ENCODE results near the gene MAPK10. TPM values are rescaled to one million over a fixed set of nuclear protein-coding genes. Genes with fewer than 3 reads are reported as not detected.

MAPK10 gene
- total RNA-seq = 10 to 100 TPM in 1 of 3 donors, 1 to 10 TPM in 2; 4.2 to 19.2 (median 4.9) TPM
- long read RNA-seq, donor 1, full-length matches to known transcripts = 8 of 13 reads
- long read RNA-seq, donor 1, partial matches to known transcripts = 1 of 13 reads
- long read RNA-seq, donor 1, other reads (novel, unspliced or antisense) = 4 of 13 reads
- long read RNA-seq, donor 2 = 0 reads

GRCh38 chr4:86359944-86360478 is at the start of gene MAPK10:
Gene MAPK10, minus strand, starts transcription at chr4:86360053.
- peak; percentile 86 for ATAC-seq
- no peaks in the 10 kb centered on the region for H3K9me3 ChIP-seq
- H3K4me3 ChIP-seq = no peak within 1 kb of the TSS
- intact Hi-C loops (cut with DNase I, micrococcal nuclease) = no loop called here
- DNase-seq = peak in 2 of 3 donors; percentile 27 to 41
- no peak for TF ChIP-seq CTCF (IDR thresholded peaks at IDR 0.05)
- no peaks in the 10 kb centered on the region for H3K36me3 ChIP-seq (ENCODE audit: low read depth)
- no peaks in the 10 kb centered on the region for H3K4me1 ChIP-seq (ENCODE audit: low read depth)

GRCh38 chr4:86403575-86403974 is 43.7 kb upstream of the MAPK10 start:
- no peak for ATAC-seq
- H3K9me3 ChIP-seq = peaks cover 5% of the 10 kb centered on the region
- no peaks in the 10 kb centered on the region for H3K4me1 ChIP-seq (ENCODE audit: low read depth)
- DNase-seq = no peak
- no peaks in the 10 kb centered on the region for H3K36me3 ChIP-seq (ENCODE audit: low read depth)
- H3K4me3 ChIP-seq = no peak overlapping the region
- intact Hi-C loops (cut with DNase I, micrococcal nuclease) = no loop called here
- TF ChIP-seq CTCF (IDR thresholded peaks at IDR 0.05) = no peak

GRCh38 chr4:86401826-86402225 is 42.0 kb upstream of the MAPK10 start:
- ATAC-seq = no peak
- intact Hi-C loops (cut with DNase I, micrococcal nuclease) = no loop called here
- no peaks in the 10 kb centered on the region for H3K4me1 ChIP-seq (ENCODE audit: low read depth)
- DNase-seq = no peak
- no peak for TF ChIP-seq CTCF (IDR thresholded peaks at IDR 0.05)
- H3K4me3 ChIP-seq = no peak overlapping the region
- H3K9me3 ChIP-seq = no peaks in the 10 kb centered on the region
- H3K36me3 ChIP-seq (ENCODE audit: low read depth) = no peaks in the 10 kb centered on the region

GRCh38 chr4:86400216-86400615 is 40.4 kb upstream of the MAPK10 start:
- no peak for DNase-seq
- ATAC-seq = no peak
- Histone ChIP-seq H3K36me3 (ENCODE audit: low read depth) (no peaks in the 10 kb centered on the region), H3K4me3 (no peak overlapping the region), H3K9me3 (no peaks in the 10 kb centered on the region), H3K4me1 (ENCODE audit: low read depth) (no peaks in the 10 kb centered on the region)
- intact Hi-C loops (cut with DNase I, micrococcal nuclease) = no loop called here
- TF ChIP-seq CTCF (IDR thresholded peaks at IDR 0.05) = no peak

- ATAC-seq (no peak), DNase-seq (no peak)
- Histone ChIP-seq H3K4me1 (ENCODE audit: low read depth) (no peaks in the 10 kb centered on the region), H3K4me3 (no peak overlapping the region), H3K9me3 (no peaks in the 10 kb centered on the region), H3K36me3 (ENCODE audit: low read depth) (no peaks in the 10 kb centered on the region)
- intact Hi-C loops (cut with DNase I, micrococcal nuclease) = no loop called here
- TF ChIP-seq CTCF (IDR thresholded peaks at IDR 0.05) = no peak
Observed at GRCh38 chr4:86398187-86398586, 38.3 kb upstream of the MAPK10 start.
